Muscle of arm (tissue), 12 donors: ENCODE results near the gene CCDC85A. TPM values are rescaled to one million over a fixed set of nuclear protein-coding genes. Genes with fewer than 3 reads are reported as not detected.

Source experiments
- DNase-seq: peaks from one replicate; pipeline ENCODE4 v3.0.0-alpha.2; 2013
- polyA plus RNA-seq, 12 donors: library from polyadenylated mRNA; unstranded; fragments of 120-200 nt; gene quantifications; one replicate each; pipeline ENCODE4 v1.2.1, GENCODE V29; 2013; ENCODE audit not compliant: insufficient read length in 12 of 12

The CCDC85A gene
- polyA plus RNA-seq, 12 donors: 2.5 to 4.9 (median 3.4) TPM; not detected in 1

- DNase-seq: no peak
These were observed 55.2 kb downstream of the CCDC85A start for GRCh38 chr2:56239030-56239429.

- DNase-seq: peak; percentile 7
These were observed 55.6 kb downstream of the CCDC85A start for GRCh38 chr2:56239437-56239836.

- DNase-seq: no peak
These were observed 56.4 kb downstream of the CCDC85A start for GRCh38 chr2:56240210-56240609.

GRCh38 chr2:56244506-56244905 lies 60.7 kb downstream of the CCDC85A start:
- no peak for DNase-seq

GRCh38 chr2:56244911-56245530 lies 61.2 kb downstream of the CCDC85A start:
- no peak for DNase-seq

GRCh38 chr2:56248965-56249742 lies 65.4 kb downstream of the CCDC85A start:
- no peak for DNase-seq

GRCh38 chr2:56250153-56250729 lies 66.5 kb downstream of the CCDC85A start:
- DNase-seq: no peak

- no peak for DNase-seq
These were observed 76.6 kb downstream of the CCDC85A start for GRCh38 chr2:56260415-56260814.

GRCh38 chr2:56262241-56262640 lies 78.5 kb downstream of the CCDC85A start:
- peak; percentile 23 for DNase-seq

- DNase-seq: no peak
These were observed 80.1 kb downstream of the CCDC85A start for GRCh38 chr2:56263876-56264275.

- DNase-seq: no peak
These were observed 83.1 kb downstream of the CCDC85A start for GRCh38 chr2:56266761-56267414.

GRCh38 chr2:56267415-56267788 lies 83.6 kb downstream of the CCDC85A start:
- DNase-seq: no peak

GRCh38 chr2:56268856-56269255 lies 85.1 kb downstream of the CCDC85A start:
- DNase-seq: peak; percentile 26

- no peak for DNase-seq
These were observed 87.5 kb downstream of the CCDC85A start for GRCh38 chr2:56271275-56271674.

GRCh38 chr2:56285224-56285623 lies 101.4 kb downstream of the CCDC85A start:
- no peak for DNase-seq

- DNase-seq: no peak
These were observed 103.1 kb downstream of the CCDC85A start for GRCh38 chr2:56286936-56287335.

GRCh38 chr2:56287508-56287907 lies 103.7 kb downstream of the CCDC85A start:
- DNase-seq: no peak

- DNase-seq: no peak
These were observed 104.2 kb downstream of the CCDC85A start for GRCh38 chr2:56287974-56288373.

GRCh38 chr2:56288838-56289580 lies 105.2 kb downstream of the CCDC85A start:
- DNase-seq: no peak

- no peak for DNase-seq
These were observed 107.9 kb downstream of the CCDC85A start for GRCh38 chr2:56291711-56292110.

GRCh38 chr2:56292951-56293350 lies 109.2 kb downstream of the CCDC85A start:
- DNase-seq: no peak

GRCh38 chr2:56295666-56296065 lies 111.9 kb downstream of the CCDC85A start:
- no peak for DNase-seq
